GM19193 (cell line): ENCODE results near the gene TTC23L.

Experiments used
- POLR2A ChIP-seq: IDR thresholded peaks from 4 replicates; pipeline ENCODE4 v1.6.1; 2011; ENCODE audit not compliant: insufficient read depth, insufficient read length; ENCODE audit errors: extremely low read depth

Gene TTC23L

GRCh38 chr5:34849253-34849652 lies 10.3 kb downstream of the TTC23L start:
- no peak for TF ChIP-seq POLR2A

GRCh38 chr5:34854459-34855174 lies 15.7 kb downstream of the TTC23L start:
- TF ChIP-seq POLR2A: no peak

- TF ChIP-seq POLR2A: no peak
These were observed 18.2 kb downstream of the TTC23L start for GRCh38 chr5:34857161-34857560.

- TF ChIP-seq POLR2A: no peak
These were observed 18.9 kb downstream of the TTC23L start for GRCh38 chr5:34857894-34858293.

GRCh38 chr5:34858790-34859189 lies 19.8 kb downstream of the TTC23L start:
- TF ChIP-seq POLR2A: no peak

GRCh38 chr5:34859253-34859652 lies 20.3 kb downstream of the TTC23L start:
- no peak for TF ChIP-seq POLR2A

GRCh38 chr5:34863946-34864345 lies 25.0 kb downstream of the TTC23L start:
- TF ChIP-seq POLR2A: no peak

- TF ChIP-seq POLR2A: no peak
These were observed 26.1 kb downstream of the TTC23L start for GRCh38 chr5:34865091-34865490.

GRCh38 chr5:34866989-34867471 lies 28.1 kb downstream of the TTC23L start:
- no peak for TF ChIP-seq POLR2A

- TF ChIP-seq POLR2A: no peak
These were observed 28.7 kb downstream of the TTC23L start for GRCh38 chr5:34867660-34868059.

GRCh38 chr5:34868791-34869190 lies 29.8 kb downstream of the TTC23L start:
- TF ChIP-seq POLR2A: no peak

GRCh38 chr5:34869256-34869655 lies 30.3 kb downstream of the TTC23L start:
- no peak for TF ChIP-seq POLR2A

- TF ChIP-seq POLR2A: no peak
These were observed 31.4 kb downstream of the TTC23L start for GRCh38 chr5:34870382-34870781.

GRCh38 chr5:34876275-34876674 lies 37.3 kb downstream of the TTC23L start:
- TF ChIP-seq POLR2A: no peak

GRCh38 chr5:34881246-34881645 lies 42.3 kb downstream of the TTC23L start:
- TF ChIP-seq POLR2A: no peak

GRCh38 chr5:34886392-34887119 lies 47.6 kb downstream of the TTC23L start:
- TF ChIP-seq POLR2A: no peak
